ENCODE measurements around the gene MYL3.
A peak's percentile ranks its signal among the peaks of the same experiment; 100 is the strongest.
"Not testable (repeated sequence)": the region's sequence is repeated elsewhere in the genome, so short reads cannot be mapped to it uniquely, and the experiment has no call there.

The MYL3 gene

DNA sequence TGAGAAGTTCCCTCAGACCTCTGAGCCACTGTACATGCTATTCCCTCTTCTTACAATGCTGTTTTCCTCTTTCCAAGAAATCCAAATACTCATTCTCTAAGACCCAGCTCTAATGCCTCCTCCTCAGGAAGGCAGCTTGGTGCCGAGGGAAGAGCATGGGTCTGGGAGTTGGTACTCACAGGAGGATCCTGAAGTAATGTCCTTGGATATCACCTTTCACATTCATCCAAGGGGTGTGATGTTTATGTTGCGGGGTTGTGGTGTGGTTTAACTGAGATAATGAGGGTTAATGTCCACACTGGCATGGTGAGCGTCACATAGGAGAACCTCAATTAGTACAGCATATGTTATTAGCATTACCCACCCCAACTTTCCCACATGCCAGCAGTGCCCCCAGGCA, 31.9 kb downstream of the MYL3 start:
- H3K4me1 ChIP-seq (ENCODE audit: control insufficient read depth in 1 of 2, insufficient read depth in 2 of 2, low read length in 2 of 2) = no peaks in the 10 kb centered on the region
- H3K27me3 ChIP-seq (ENCODE audit: low read depth, low read length) = no peaks in the 10 kb centered on the region
- no peaks in the 10 kb centered on the region for H3K9me3 ChIP-seq (ENCODE audit: control insufficient read depth in 1 of 2, low read length in 2 of 2)
- no peak overlapping the region for H3K27ac ChIP-seq (ENCODE audit: low read length)
- no peaks in the 10 kb centered on the region for H3K36me3 ChIP-seq (ENCODE audit: control insufficient read depth in 1 of 2, insufficient read depth in 2 of 2, low read length in 2 of 2)
- no peak overlapping the region for H3K4me3 ChIP-seq (ENCODE audit: low read depth in 1 of 2, low read length in 2 of 2)

- Histone ChIP-seq H3K4me3 (ENCODE audit: low read depth in 1 of 2, low read length in 2 of 2) (no peak overlapping the region), H3K9me3 (ENCODE audit: control insufficient read depth in 1 of 2, low read length in 2 of 2) (no peaks in the 10 kb centered on the region), H3K27ac (ENCODE audit: low read length) (no peak overlapping the region), H3K27me3 (ENCODE audit: low read depth, low read length) (no peaks in the 10 kb centered on the region), H3K36me3 (ENCODE audit: control insufficient read depth in 1 of 2, insufficient read depth in 2 of 2, low read length in 2 of 2) (no peaks in the 10 kb centered on the region), H3K4me1 (ENCODE audit: control insufficient read depth in 1 of 2, insufficient read depth in 2 of 2, low read length in 2 of 2) (no peaks in the 10 kb centered on the region)
These were observed 32.4 kb downstream of the MYL3 start for GRCh38 chr3:46830801-46831200.

DNA sequence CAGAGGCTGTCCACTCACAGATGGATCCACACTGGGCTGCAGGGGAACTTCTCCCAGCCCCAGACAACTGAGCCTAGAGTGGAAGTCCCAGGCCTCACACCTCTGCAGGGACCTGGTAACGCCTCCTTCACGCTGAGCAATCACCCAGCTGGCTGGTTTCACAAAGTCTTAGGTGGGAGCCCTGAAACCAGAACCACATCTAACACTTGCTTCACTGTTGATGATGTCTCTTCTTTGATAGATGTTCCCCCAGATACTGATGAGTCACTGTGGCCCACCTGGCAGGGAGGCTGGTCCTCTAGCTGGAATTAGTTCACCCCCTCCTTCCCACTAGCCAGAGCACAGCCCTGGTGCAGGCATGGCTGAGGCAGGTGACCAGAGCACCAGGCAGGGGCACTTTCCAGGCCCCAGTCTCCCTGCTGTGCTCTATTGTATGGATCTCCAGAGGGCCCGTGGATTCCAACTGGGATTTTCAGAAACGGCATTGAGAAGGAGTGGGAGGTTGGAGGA, 33.5 kb downstream of the MYL3 start:
- H3K36me3 ChIP-seq (ENCODE audit: control insufficient read depth in 1 of 2, insufficient read depth in 2 of 2, low read length in 2 of 2) = no peaks in the 10 kb centered on the region
- H3K4me3 ChIP-seq (ENCODE audit: low read depth in 1 of 2, low read length in 2 of 2) = no peak overlapping the region
- H3K27ac ChIP-seq (ENCODE audit: low read length) = no peak overlapping the region
- H3K9me3 ChIP-seq (ENCODE audit: control insufficient read depth in 1 of 2, low read length in 2 of 2) = no peaks in the 10 kb centered on the region
- no peaks in the 10 kb centered on the region for H3K4me1 ChIP-seq (ENCODE audit: control insufficient read depth in 1 of 2, insufficient read depth in 2 of 2, low read length in 2 of 2)
- H3K27me3 ChIP-seq (ENCODE audit: low read depth, low read length) = no peaks in the 10 kb centered on the region

DNA sequence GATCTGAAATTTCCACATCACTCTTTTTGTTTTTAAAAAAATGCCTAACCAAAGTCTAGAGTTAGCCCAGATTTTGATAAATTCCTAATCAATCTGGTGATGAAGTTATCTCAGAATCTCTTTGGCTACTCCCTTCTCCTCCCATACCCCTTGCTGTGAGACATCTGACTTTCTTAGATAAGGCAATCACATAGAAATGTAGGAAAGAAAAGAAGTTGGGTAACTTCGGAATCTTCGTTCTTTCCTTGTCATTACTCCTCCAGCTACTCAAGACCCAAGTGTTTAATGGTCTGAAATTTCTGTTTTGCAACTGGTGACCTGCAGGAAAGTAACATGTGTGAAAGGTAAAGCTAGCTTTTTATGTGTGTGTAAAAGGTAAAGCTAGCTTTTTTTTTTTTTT, 37.8 kb downstream of the MYL3 start:
- Histone ChIP-seq H3K36me3 (ENCODE audit: control insufficient read depth in 1 of 2, insufficient read depth in 2 of 2, low read length in 2 of 2) (no peaks in the 10 kb centered on the region), H3K27ac (ENCODE audit: low read length) (no peak overlapping the region), H3K4me3 (ENCODE audit: low read depth in 1 of 2, low read length in 2 of 2) (no peak overlapping the region), H3K9me3 (ENCODE audit: control insufficient read depth in 1 of 2, low read length in 2 of 2) (no peaks in the 10 kb centered on the region), H3K27me3 (ENCODE audit: low read depth, low read length) (no peaks in the 10 kb centered on the region), H3K4me1 (ENCODE audit: control insufficient read depth in 1 of 2, insufficient read depth in 2 of 2, low read length in 2 of 2) (no peaks in the 10 kb centered on the region)

DNA sequence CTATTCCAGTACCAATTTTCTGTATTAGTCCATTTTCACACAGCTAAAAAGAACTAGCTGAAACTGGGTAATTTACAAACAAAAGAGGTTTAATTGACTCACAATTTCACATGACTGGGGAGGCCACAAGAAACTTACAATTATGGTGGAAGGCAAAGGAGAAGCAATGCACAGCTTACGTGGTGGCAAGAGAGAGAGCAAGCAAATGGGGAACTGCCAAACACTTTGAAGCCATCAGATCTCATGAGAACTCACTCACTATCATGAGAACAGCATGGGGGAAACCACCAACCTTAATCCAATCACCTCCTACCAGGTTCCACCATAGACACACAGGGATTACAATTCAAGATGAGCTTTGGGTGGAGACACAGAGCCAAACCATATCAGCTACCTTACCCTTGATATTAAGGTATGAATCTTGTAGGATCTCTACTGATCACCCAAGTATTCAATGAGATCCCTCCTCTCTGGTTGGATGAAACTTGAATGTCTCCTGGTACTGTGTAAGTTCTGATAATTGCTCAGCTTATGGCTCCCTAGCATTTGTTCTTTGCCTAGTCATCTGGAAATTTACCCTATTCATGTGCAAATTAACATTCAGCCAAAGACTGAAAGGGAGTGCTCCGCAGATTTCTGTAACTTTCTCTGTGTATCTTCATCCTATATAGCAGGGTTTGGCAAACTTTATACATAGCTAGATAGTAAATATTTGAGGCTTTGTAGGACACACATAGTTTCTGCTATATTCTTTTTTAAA, 38.9 kb downstream of the MYL3 start:
- Histone ChIP-seq H3K4me1 (ENCODE audit: control insufficient read depth in 1 of 2, insufficient read depth in 2 of 2, low read length in 2 of 2) (no peaks in the 10 kb centered on the region), H3K36me3 (ENCODE audit: control insufficient read depth in 1 of 2, insufficient read depth in 2 of 2, low read length in 2 of 2) (no peaks in the 10 kb centered on the region)

GRCh38 chr3:46823314-46823713, 39.9 kb downstream of the MYL3 start:
- not testable (repeated sequence) for H3K36me3 ChIP-seq (ENCODE audit: control insufficient read depth in 1 of 2, insufficient read depth in 2 of 2, low read length in 2 of 2); H3K27me3 ChIP-seq (ENCODE audit: low read depth, low read length)

More for the DNA sequence above, 38.9 kb downstream of the MYL3 start:
- H3K9me3 ChIP-seq (ENCODE audit: control insufficient read depth in 1 of 2, low read length in 2 of 2) = no peaks in the 10 kb centered on the region
- no peak overlapping the region for H3K27ac ChIP-seq (ENCODE audit: low read length)
- no peak overlapping the region for H3K4me3 ChIP-seq (ENCODE audit: low read depth in 1 of 2, low read length in 2 of 2)
- H3K27me3 ChIP-seq (ENCODE audit: low read depth, low read length) = no peaks in the 10 kb centered on the region

DNA sequence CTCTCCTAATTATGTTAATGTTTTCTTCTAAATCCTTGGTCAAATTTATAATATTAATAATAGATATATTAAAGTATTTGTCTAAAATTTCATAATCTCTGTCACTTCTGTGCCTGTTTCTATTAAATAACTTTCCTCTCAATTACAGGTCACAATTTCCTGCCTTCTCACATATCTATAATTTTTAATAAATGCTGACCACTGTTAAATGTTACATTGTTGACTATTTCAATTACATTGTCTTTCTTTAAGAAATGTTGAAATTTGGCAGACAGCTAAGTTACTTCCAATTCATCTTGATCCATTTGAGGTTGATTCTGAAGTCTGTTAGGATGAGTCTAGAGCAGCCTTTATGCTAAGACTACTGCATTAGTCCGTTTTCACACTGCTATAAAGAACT, 41.7 kb downstream of the MYL3 start:
- Histone ChIP-seq H3K4me1 (ENCODE audit: control insufficient read depth in 1 of 2, insufficient read depth in 2 of 2, low read length in 2 of 2) (no peaks in the 10 kb centered on the region), H3K27me3 (ENCODE audit: low read depth, low read length) (no peaks in the 10 kb centered on the region), H3K4me3 (ENCODE audit: low read depth in 1 of 2, low read length in 2 of 2) (no peak overlapping the region), H3K36me3 (ENCODE audit: control insufficient read depth in 1 of 2, insufficient read depth in 2 of 2, low read length in 2 of 2) (no peaks in the 10 kb centered on the region), H3K9me3 (ENCODE audit: control insufficient read depth in 1 of 2, low read length in 2 of 2) (no peaks in the 10 kb centered on the region), H3K27ac (ENCODE audit: low read length) (no peak overlapping the region)

More at GRCh38 chr3:46823314-46823713, 39.9 kb downstream of the MYL3 start:
- not testable (repeated sequence) for H3K4me1 ChIP-seq (ENCODE audit: control insufficient read depth in 1 of 2, insufficient read depth in 2 of 2, low read length in 2 of 2); H3K27ac ChIP-seq (ENCODE audit: low read length); H3K9me3 ChIP-seq (ENCODE audit: control insufficient read depth in 1 of 2, low read length in 2 of 2); H3K4me3 ChIP-seq (ENCODE audit: low read depth in 1 of 2, low read length in 2 of 2)

- H3K4me1 ChIP-seq (ENCODE audit: control insufficient read depth in 1 of 2, insufficient read depth in 2 of 2, low read length in 2 of 2) = no peaks in the 10 kb centered on the region
- H3K9me3 ChIP-seq (ENCODE audit: control insufficient read depth in 1 of 2, low read length in 2 of 2) = no peaks in the 10 kb centered on the region
- no peaks in the 10 kb centered on the region for H3K36me3 ChIP-seq (ENCODE audit: control insufficient read depth in 1 of 2, insufficient read depth in 2 of 2, low read length in 2 of 2)
These were observed 42.4 kb downstream of the MYL3 start for GRCh38 chr3:46820852-46821251.

GRCh38 chr3:46812237-46812791, 50.9 kb downstream of the MYL3 start:
- Histone ChIP-seq H3K4me1 (ENCODE audit: control insufficient read depth in 1 of 2, insufficient read depth in 2 of 2, low read length in 2 of 2) (peaks cover 0 to 14% of the 10 kb centered on the region in 2 donors), H3K27me3 (ENCODE audit: low read depth, low read length) (no peaks in the 10 kb centered on the region), H3K27ac (ENCODE audit: low read length) (no peak overlapping the region), H3K4me3 (ENCODE audit: low read depth in 1 of 2, low read length in 2 of 2) (peak overlapping the region; percentile 23 to 56), H3K36me3 (ENCODE audit: control insufficient read depth in 1 of 2, insufficient read depth in 2 of 2, low read length in 2 of 2) (no peaks in the 10 kb centered on the region), H3K9me3 (ENCODE audit: control insufficient read depth in 1 of 2, low read length in 2 of 2) (no peaks in the 10 kb centered on the region)

More at GRCh38 chr3:46820852-46821251, 42.4 kb downstream of the MYL3 start:
- H3K27me3 ChIP-seq (ENCODE audit: low read depth, low read length) = no peaks in the 10 kb centered on the region
- no peak overlapping the region for H3K4me3 ChIP-seq (ENCODE audit: low read depth in 1 of 2, low read length in 2 of 2)
- no peak overlapping the region for H3K27ac ChIP-seq (ENCODE audit: low read length)

- Histone ChIP-seq H3K27ac (ENCODE audit: low read length) (no peak overlapping the region), H3K36me3 (ENCODE audit: control insufficient read depth in 1 of 2, insufficient read depth in 2 of 2, low read length in 2 of 2) (no peaks in the 10 kb centered on the region), H3K9me3 (ENCODE audit: control insufficient read depth in 1 of 2, low read length in 2 of 2) (no peaks in the 10 kb centered on the region), H3K4me3 (ENCODE audit: low read depth in 1 of 2, low read length in 2 of 2) (peak overlapping the region in 1 of 2 donors; percentile 56), H3K27me3 (ENCODE audit: low read depth, low read length) (no peaks in the 10 kb centered on the region), H3K4me1 (ENCODE audit: control insufficient read depth in 1 of 2, insufficient read depth in 2 of 2, low read length in 2 of 2) (peaks cover 0 to 14% of the 10 kb centered on the region in 2 donors)
These were observed 51.5 kb downstream of the MYL3 start for GRCh38 chr3:46811615-46812236.

DNA sequence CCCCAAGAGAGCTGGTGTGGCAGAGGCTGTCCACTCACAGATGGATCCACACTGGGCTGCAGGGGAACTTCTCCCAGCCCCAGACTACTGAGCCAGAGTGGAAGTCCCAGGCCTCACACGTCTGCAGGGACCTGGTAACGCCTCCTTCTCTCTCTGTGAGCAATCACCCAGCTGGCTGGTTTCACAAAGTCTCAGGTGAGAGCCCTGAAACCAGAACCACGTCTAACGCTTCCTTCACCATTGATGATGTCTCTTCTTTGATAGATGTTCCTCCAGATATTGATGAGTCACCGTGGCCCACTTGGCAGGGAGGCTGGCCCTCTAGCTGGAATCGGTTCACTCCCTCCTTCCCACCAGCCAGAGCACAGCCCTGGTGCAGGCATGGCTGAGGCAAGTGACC, 54.5 kb downstream of the MYL3 start:
- H3K4me1 ChIP-seq (ENCODE audit: control insufficient read depth in 1 of 2, insufficient read depth in 2 of 2, low read length in 2 of 2) = peaks cover 0 to 14% of the 10 kb centered on the region in 2 donors
- not testable (repeated sequence) for H3K9me3 ChIP-seq (ENCODE audit: control insufficient read depth in 1 of 2, low read length in 2 of 2); H3K27me3 ChIP-seq (ENCODE audit: low read depth, low read length); H3K27ac ChIP-seq (ENCODE audit: low read length); H3K36me3 ChIP-seq (ENCODE audit: control insufficient read depth in 1 of 2, insufficient read depth in 2 of 2, low read length in 2 of 2); H3K4me3 ChIP-seq (ENCODE audit: low read depth in 1 of 2, low read length in 2 of 2)
